GM12878 (cell line): Measurements from ENCODE around the gene EMP3. TPM values are rescaled to one million over a fixed set of nuclear protein-coding genes. Genes with fewer than 3 reads are reported as not detected.
A peak's percentile ranks its signal among the peaks of the same experiment; 100 is the strongest.

ENCODE experiments used
- ATAC-seq: fragments of 200-7000 bp; cut with Tn5 transposase; 3 replicates; pipeline ENCODE4 v1.9.1; 2020; ENCODE audit warnings: mild to moderate bottlenecking, moderate library complexity
- BruUV-seq: library from RNA; stranded (reverse); fragments of 400-500 nt; replicated peaks from 2 replicates; lab custom pipeline; 2021; lab: Mats Ljungman, UMichigan
- CTCF ChIA-PET: fragments of 300-600 bp; sonication (Branson Sonifier 250); formaldehyde crosslinking; extraction: SDS; loops from one replicate; lab custom pipeline; 2021; ENCODE audit warnings: inconsistent platforms; lab: Yijun Ruan, JAX
- POLR2A ChIA-PET: fragments of 350-600 bp; formaldehyde crosslinking; extraction: SDS; loops from one replicate; lab custom pipeline; 2021; ENCODE audit warnings: inconsistent platforms; lab: Charles Lee
- RAD21 ChIA-PET: fragments of 300-600 bp; sonication (Branson Sonifier 250); formaldehyde crosslinking; loops from one replicate; lab custom pipeline; 2023; ENCODE audit warnings: antibody characterized with exemption; ENCODE audit not compliant: unreplicated experiment; lab: Charles Lee
- SMC1A ChIA-PET: fragments of 300-600 bp; sonication (Branson Sonifier 250); formaldehyde crosslinking; loops from one replicate; lab custom pipeline; 2023; ENCODE audit not compliant: unreplicated experiment, uncharacterized antibody; lab: Charles Lee
- DNase-seq: peaks from one replicate; pipeline ENCODE4 v3.0.0-alpha.2; 2011; ENCODE audit warnings: low read depth, low spot score
- FAIRE-seq: peaks from 3 replicates; lab custom pipeline; 2011; peaks lifted over from hg19 to GRCh38; lab: Jason Lieb, UNC
- H2AFZ ChIP-seq: 2 replicates; pipeline ENCODE4 v1.6.0; 2011; ENCODE audit warnings: low read depth, low read length, control low read depth; ENCODE audit not compliant: control insufficient read depth
- H3K27ac ChIP-seq: 2 replicates; pipeline ENCODE4 v1.5.1; 2011; ENCODE audit warnings: control low read depth; ENCODE audit not compliant: control insufficient read depth, insufficient read depth
- H3K27me3 ChIP-seq, 2 experiments: replicated peaks in 1 of 2; 2 replicates each; pipeline versions ENCODE4 v1.6.0 to v1.6.1; 2011; ENCODE audit warnings: low read length in 1 of 2; ENCODE audit not compliant: control insufficient read depth in 2 of 2, insufficient read depth in 2 of 2
- H3K36me3 ChIP-seq, 2 experiments: 2 replicates each; pipeline ENCODE4 v1.5.1; 2011; ENCODE audit warnings: low read length in 1 of 2; ENCODE audit not compliant: control insufficient read depth in 2 of 2, insufficient read depth in 2 of 2
- H3K4me1 ChIP-seq: 2 replicates; pipeline ENCODE4 v1.6.1; 2011; ENCODE audit warnings: mild to moderate bottlenecking, low read length, moderate library complexity, mixed read lengths; ENCODE audit not compliant: control insufficient read depth, insufficient read depth
- H3K4me2 ChIP-seq: 2 replicates; pipeline ENCODE4 v1.6.0; 2011; ENCODE audit warnings: control low read depth; ENCODE audit not compliant: control insufficient read depth, insufficient read depth
- H3K4me3 ChIP-seq: fragments of 200-600 bp; sonication (generic); 2 replicates; pipeline ENCODE4 v1.5.1; 2016
- H3K79me2 ChIP-seq: 2 replicates; pipeline ENCODE4 v1.6.0; 2011; ENCODE audit warnings: low read length; ENCODE audit not compliant: control insufficient read depth, insufficient read depth
- H3K9ac ChIP-seq: 2 replicates; pipeline ENCODE4 v1.8.0; 2011; ENCODE audit warnings: low read length, control low read depth, mixed read lengths; ENCODE audit not compliant: control insufficient read depth, insufficient read depth
- H3K9me3 ChIP-seq: replicated peaks from 3 replicates; pipeline ENCODE4 v1.5.1; 2011; ENCODE audit warnings: mild to moderate bottlenecking, low read length; ENCODE audit not compliant: control insufficient read depth, insufficient read depth
- H4K20me1 ChIP-seq: 2 replicates; pipeline ENCODE4 v1.6.0; 2011; ENCODE audit not compliant: control insufficient read depth, insufficient read depth
- BACH1 ChIP-seq: fragments of 450-650 bp; IDR thresholded peaks from 2 replicates; pipeline ENCODE4 v1.6.1; 2017; ENCODE audit warnings: mild to moderate bottlenecking, borderline replicate concordance
- BMI1 ChIP-seq: fragments of 450-650 bp; IDR thresholded peaks from 2 replicates; pipeline ENCODE4 v1.6.1; 2016; ENCODE audit warnings: mild to moderate bottlenecking, moderate library complexity, borderline replicate concordance
- CEBPB ChIP-seq, 2 experiments: fragments of 150-350 bp in 1 of 2; IDR thresholded peaks; 2 replicates each; pipeline ENCODE4 v1.6.1; 2012 to 2014; ENCODE audit warnings: low read depth in 2 of 2, low read length in 2 of 2, borderline replicate concordance in 1 of 2, inconsistent platforms in 1 of 2
- EZH2 ChIP-seq: IDR thresholded peaks from 2 replicates; pipeline ENCODE4 v1.6.1; 2012; ENCODE audit warnings: low read depth, mild to moderate bottlenecking, control low read depth, inconsistent platforms, low read length, borderline replicate concordance; ENCODE audit not compliant: control insufficient read depth
- HDAC2 ChIP-seq: fragments of 200-600 bp; sonication (generic); IDR thresholded peaks from 2 replicates; pipeline ENCODE4 v1.6.1; 2017
- MEF2B ChIP-seq: fragments of 450-650 bp; IDR thresholded peaks from 2 replicates; pipeline ENCODE4 v1.6.1; 2018; ENCODE audit warnings: mild to moderate bottlenecking, moderate library complexity; ENCODE audit not compliant: partially characterized antibody, poor library complexity, severe bottlenecking
- NFXL1 ChIP-seq: fragments of 450-650 bp; IDR thresholded peaks from 2 replicates; pipeline ENCODE4 v1.6.1; 2017; ENCODE audit warnings: antibody characterized with exemption, mild to moderate bottlenecking, borderline replicate concordance
- NFYA ChIP-seq: IDR thresholded peaks from 2 replicates; pipeline ENCODE4 v1.6.1; 2011; ENCODE audit warnings: low read depth, mild to moderate bottlenecking, low read length, improper control_type of control experiment, borderline replicate concordance
- RAD21 ChIP-seq: IDR thresholded peaks from 2 replicates; pipeline ENCODE4 v1.6.1; 2011; ENCODE audit warnings: mild to moderate bottlenecking, low read depth, low read length, moderate library complexity; ENCODE audit not compliant: insufficient read depth
- RFX5 ChIP-seq: IDR thresholded peaks from 2 replicates; pipeline ENCODE4 v1.6.1; 2011; ENCODE audit warnings: low read depth, low read length, improper control_type of control experiment
- SP1 ChIP-seq: IDR thresholded peaks from one replicate; pipeline ENCODE4 v1.6.1; 2011; ENCODE audit warnings: low read depth, low read length
- SUZ12 ChIP-seq: fragments of 200-600 bp; sonication (generic); IDR thresholded peaks from one replicate; pipeline ENCODE4 v1.6.1; 2018; ENCODE audit warnings: antibody characterized with exemption, mild to moderate bottlenecking; ENCODE audit not compliant: unreplicated experiment
- TCF3 ChIP-seq: IDR thresholded peaks from 2 replicates; pipeline ENCODE4 v1.6.1; 2012; ENCODE audit warnings: low read depth, mild to moderate bottlenecking, low read length, borderline replicate concordance; ENCODE audit not compliant: insufficient read depth
- ZNF274 ChIP-seq: IDR thresholded peaks from one replicate; pipeline ENCODE4 v1.8.0; 2011; ENCODE audit not compliant: insufficient read length, insufficient read depth
- WGBS: methylation state at CpG from one replicate; pipeline ENCODE4 v1.1.6; 2016; ENCODE audit warnings: low lambda C conversion rate; ENCODE audit not compliant: insufficient replicate concordance, insufficient coverage; ENCODE audit errors: missing lambda C conversion rate; 5-methylcytosine and 5-hydroxymethylcytosine counted together
- in situ Hi-C: fragments of 300-500 bp; cut with MboI; formaldehyde crosslinking; loops from 9 replicates; pipeline ENCODE4 v1.14.3; 2018; ENCODE audit warnings: mixed read lengths
- intact Hi-C: fragments of 100-400 bp; cut with micrococcal nuclease; formaldehyde crosslinking; loops from one replicate; pipeline ENCODE4 v1.14.2; 2022; ENCODE audit not compliant: unreplicated experiment
- polyA plus RNA-seq, 11 experiments: library from polyadenylated mRNA; depleted of rRNA in 4 of 11; unstranded in 6 of 11; stranded (reverse) in 5 of 11; fragments of >200 nt; fragmentation: Nextera tagmentation in 4 of 11; fragmentation: Illumina TruSeq in 1 of 11; extraction: Ambion mirVana in 4 of 11; extraction: Trizol in 1 of 11; gene quantifications; 1 replicate in 1 of 11; 2 replicates in 10 of 11; pipeline versions ENCODE4 v1.2.1 to v1.2.3, GENCODE V29; 2011 to 2016; ENCODE audit warnings: inconsistent platforms in 2 of 11, missing spikeins in 2 of 11, low read depth in 1 of 11
- total RNA-seq, 4 experiments: library from RNA; depleted of rRNA in 3 of 4; stranded (reverse); fragments of >200 nt in 3 of 4; fragmentation: Illumina TruSeq in 1 of 4; extraction: Trizol in 1 of 4; gene quantifications; 2 replicates each; pipeline versions ENCODE4 v1.2.1 to v1.2.3, GENCODE V29; 2013 to 2021
- TF ChIP-seq, protein P1 (sequence below): IDR thresholded peaks from 2 replicates; pipeline ENCODE4 v1.6.1; 2011; ENCODE audit warnings: borderline replicate concordance, low read depth, mild to moderate bottlenecking, moderate library complexity, low read length; ENCODE audit not compliant: insufficient read depth, poor library complexity, severe bottlenecking
- TF ChIP-seq, protein P2 (sequence below): fragments of 150-350 bp; IDR thresholded peaks from 2 replicates; pipeline ENCODE4 v1.6.1; 2016; ENCODE audit warnings: low read depth, low read length

The EMP3 gene
- total and polyA plus RNA-seq, 10 of the 15 experiments (the other 5 are each of a cell fraction or from before 2014, with no cell fraction given), result 53.2 to 224 (median 134) TPM

- FAIRE-seq (peak; percentile 100), ATAC-seq (peak; percentile 90), DNase-seq (peak; percentile 99)
- H2AFZ ChIP-seq, result peak within 1 kb of the TSS; percentile 96
- intact Hi-C loops, result loop anchor here (5.0 kb wide), 1 partner anchor 128 kb away; no protein-coding TSS in a partner anchor
- RAD21 ChIA-PET, result interaction anchor here (0.6 to 2.5 kb wide), 10 partner anchors 13 to 194 kb away, joined by 3 to 46 read pairs (median 4); partner anchors contain the start of genes EMP3, KCNJ14, KDELR1 and LIG1
- WGBS, result under 1% methylated on average over 56 of the region's 59 CpGs
- in situ Hi-C loops, result no loop called here
- CTCF ChIA-PET, result interaction anchor here (0.9 to 3.1 kb wide), 11 partner anchors 10 to 1046 kb away, joined by 3 to 36 read pairs (median 3); partner anchors contain the start of genes GRIN2D and KDELR1
- H3K9ac ChIP-seq, result peak within 1 kb of the TSS; percentile 100
- SMC1A ChIA-PET, result interaction anchor here (0.7 to 1.6 kb wide), 9 partner anchors 14 to 220 kb away, joined by 3 to 7 read pairs (median 4); partner anchors contain the start of gene KDELR1
- H3K4me1 ChIP-seq, result peaks cover 9% of the 10 kb centered on the region; the same call in 1 of the 2 replicates
- peak within 1 kb of the TSS; percentile 82 for H3K4me3 ChIP-seq
- no TSS peak for BruUV-seq
- H4K20me1 ChIP-seq, result no peaks in the 10 kb centered on the region
- POLR2A ChIA-PET, result interaction anchor here (0.6 to 3.1 kb wide), 22 partner anchors 10 to 967 kb away, joined by 3 to 39 read pairs (median 4); partner anchors contain the start of genes EMP3, KDELR1, RPL18 and SPHK2
- H3K27ac ChIP-seq, result peak within 1 kb of the TSS; percentile 99
- H3K9me3 ChIP-seq, result no peaks in the 10 kb centered on the region
- H3K36me3 ChIP-seq, result no peaks in the 10 kb centered on the region
- H3K79me2 ChIP-seq, result peaks cover 3% of the 10 kb centered on the region
- H3K27me3 ChIP-seq, result no peaks in the 10 kb centered on the region
- peak within 1 kb of the TSS; percentile 100 for H3K4me2 ChIP-seq
- no peak for TF ChIP-seq NFXL1
- TF ChIP-seq RFX5, result no peak; the same call in 1 of the 2 replicates
- TF ChIP-seq CEBPB (IDR thresholded peaks at IDR 0.05; ENCODE audit: borderline replicate concordance in 1 of 2, low read depth in 2 of 2, low read length in 2 of 2), result no peak
- TF ChIP-seq, protein P1, sequence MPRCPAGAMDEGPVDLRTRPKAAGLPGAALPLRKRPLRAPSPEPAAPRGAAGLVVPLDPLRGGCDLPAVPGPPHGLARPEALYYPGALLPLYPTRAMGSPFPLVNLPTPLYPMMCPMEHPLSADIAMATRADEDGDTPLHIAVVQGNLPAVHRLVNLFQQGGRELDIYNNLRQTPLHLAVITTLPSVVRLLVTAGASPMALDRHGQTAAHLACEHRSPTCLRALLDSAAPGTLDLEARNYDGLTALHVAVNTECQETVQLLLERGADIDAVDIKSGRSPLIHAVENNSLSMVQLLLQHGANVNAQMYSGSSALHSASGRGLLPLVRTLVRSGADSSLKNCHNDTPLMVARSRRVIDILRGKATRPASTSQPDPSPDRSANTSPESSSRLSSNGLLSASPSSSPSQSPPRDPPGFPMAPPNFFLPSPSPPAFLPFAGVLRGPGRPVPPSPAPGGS, result no peak
- no peak for TF ChIP-seq NFYA
- TF ChIP-seq SUZ12, result no peak
- no peak for TF ChIP-seq ZNF274
- no peak for TF ChIP-seq HDAC2
- peak; percentile 51; the same call in 1 of the 2 replicates for TF ChIP-seq BACH1
- TF ChIP-seq, protein P2, sequence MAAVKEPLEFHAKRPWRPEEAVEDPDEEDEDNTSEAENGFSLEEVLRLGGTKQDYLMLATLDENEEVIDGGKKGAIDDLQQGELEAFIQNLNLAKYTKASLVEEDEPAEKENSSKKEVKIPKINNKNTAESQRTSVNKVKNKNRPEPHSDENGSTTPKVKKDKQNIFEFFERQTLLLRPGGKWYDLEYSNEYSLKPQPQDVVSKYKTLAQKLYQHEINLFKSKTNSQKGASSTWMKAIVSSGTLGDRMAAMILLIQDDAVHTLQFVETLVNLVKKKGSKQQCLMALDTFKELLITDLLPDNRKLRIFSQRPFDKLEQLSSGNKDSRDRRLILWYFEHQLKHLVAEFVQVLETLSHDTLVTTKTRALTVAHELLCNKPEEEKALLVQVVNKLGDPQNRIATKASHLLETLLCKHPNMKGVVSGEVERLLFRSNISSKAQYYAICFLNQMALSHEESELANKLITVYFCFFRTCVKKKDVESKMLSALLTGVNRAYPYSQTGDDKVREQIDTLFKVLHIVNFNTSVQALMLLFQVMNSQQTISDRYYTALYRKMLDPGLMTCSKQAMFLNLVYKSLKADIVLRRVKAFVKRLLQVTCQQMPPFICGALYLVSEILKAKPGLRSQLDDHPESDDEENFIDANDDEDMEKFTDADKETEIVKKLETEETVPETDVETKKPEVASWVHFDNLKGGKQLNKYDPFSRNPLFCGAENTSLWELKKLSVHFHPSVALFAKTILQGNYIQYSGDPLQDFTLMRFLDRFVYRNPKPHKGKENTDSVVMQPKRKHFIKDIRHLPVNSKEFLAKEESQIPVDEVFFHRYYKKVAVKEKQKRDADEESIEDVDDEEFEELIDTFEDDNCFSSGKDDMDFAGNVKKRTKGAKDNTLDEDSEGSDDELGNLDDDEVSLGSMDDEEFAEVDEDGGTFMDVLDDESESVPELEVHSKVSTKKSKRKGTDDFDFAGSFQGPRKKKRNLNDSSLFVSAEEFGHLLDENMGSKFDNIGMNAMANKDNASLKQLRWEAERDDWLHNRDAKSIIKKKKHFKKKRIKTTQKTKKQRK, result no peak
- no peak for TF ChIP-seq TCF3
- TF ChIP-seq EZH2, result no peak
- TF ChIP-seq MEF2B, result peak; percentile 91
- no peak for TF ChIP-seq RAD21
- peak; percentile 83 for TF ChIP-seq SP1
- TF ChIP-seq BMI1, result no peak
Observed at GRCh38 chr19:48363810-48364597, 38.7 kb downstream of the EMP3 start, which contains the start of the genes SYNGR4 and TMEM143. SYNGR4 (plus strand) TSS chr19:48364367; CDS start chr19:48365843, 1,476 bp downstream. TMEM143 (minus strand) TSS chr19:48363940; CDS start chr19:48363920, 20 bp downstream.
